DMS 273 (cell line): Measurements from ENCODE around the gene PADI2.

ENCODE experiments used
- DNase-seq: peaks from one replicate; lab custom pipeline; 2025; ENCODE audit not compliant: unreplicated experiment; lab: John Stamatoyannopoulos, UW

The PADI2 gene

GRCh38 chr1:17116643-17117042, 2.6 kb downstream of the PADI2 start:
- DNase-seq = no peak

GRCh38 chr1:17113963-17114362, 5.3 kb downstream of the PADI2 start:
- DNase-seq = no peak

GRCh38 chr1:17112496-17113236, 6.6 kb downstream of the PADI2 start:
- peak; percentile 74 for DNase-seq

GRCh38 chr1:17112076-17112475, 7.2 kb downstream of the PADI2 start:
- DNase-seq = no peak

- DNase-seq = no peak
Measured at GRCh38 chr1:17110555-17110926, 8.7 kb downstream of the PADI2 start.

- DNase-seq = no peak
Measured at GRCh38 chr1:17109892-17110554, 9.2 kb downstream of the PADI2 start.

GRCh38 chr1:17108786-17109185, 10.5 kb downstream of the PADI2 start:
- no peak for DNase-seq

GRCh38 chr1:17108360-17108759, 10.9 kb downstream of the PADI2 start:
- no peak for DNase-seq

GRCh38 chr1:17104782-17105181, 14.5 kb downstream of the PADI2 start:
- no peak for DNase-seq

- no peak for DNase-seq
Measured at GRCh38 chr1:17102232-17102631, 17.0 kb downstream of the PADI2 start.

- DNase-seq = no peak
Measured at GRCh38 chr1:17101261-17101660, 18.0 kb downstream of the PADI2 start.

- no peak for DNase-seq
Measured at GRCh38 chr1:17099616-17100340, 19.5 kb downstream of the PADI2 start.

GRCh38 chr1:17098446-17099317, 20.6 kb downstream of the PADI2 start:
- peak; percentile 35 for DNase-seq

GRCh38 chr1:17097787-17098186, 21.5 kb downstream of the PADI2 start:
- DNase-seq = no peak

GRCh38 chr1:17097147-17097546, 22.1 kb downstream of the PADI2 start:
- DNase-seq = no peak

GRCh38 chr1:17096584-17096983, 22.7 kb downstream of the PADI2 start:
- DNase-seq = no peak

GRCh38 chr1:17095141-17095540, 24.1 kb downstream of the PADI2 start:
- no peak for DNase-seq

- DNase-seq = no peak
Measured at GRCh38 chr1:17094664-17095063, 24.6 kb downstream of the PADI2 start.

- peak; percentile 45 for DNase-seq
Measured at GRCh38 chr1:17093822-17094393, 25.3 kb downstream of the PADI2 start.

- no peak for DNase-seq
Measured at GRCh38 chr1:17091252-17091651, 28.0 kb downstream of the PADI2 start.

- no peak for DNase-seq
Measured at GRCh38 chr1:17089506-17089905, 29.7 kb downstream of the PADI2 start.
